SK-N-SH (cell line): ENCODE measurements around the gene TMPRSS6. TPM values are rescaled to one million over a fixed set of nuclear protein-coding genes. Genes with fewer than 3 reads are reported as not detected.
A peak's percentile ranks its signal among the peaks of the same experiment; 100 is the strongest.

Experiments used
- CTCF ChIA-PET: fragments of 300-600, 350-600 bp; formaldehyde crosslinking; extraction: SDS; loops from one replicate; lab custom pipeline; 2021; lab: Yijun Ruan, JAX
- POLR2A ChIA-PET: fragments of 350-600 bp; sonication (Branson Sonifier 250); formaldehyde crosslinking; extraction: SDS; loops from one replicate; lab custom pipeline; 2020; ENCODE audit warnings: antibody characterized with exemption, inconsistent platforms; lab: Yijun Ruan, JAX
- DNase-seq: peaks from one replicate; pipeline ENCODE4 v3.0.0; 2012
- H2AFZ ChIP-seq: fragments of 200-600 bp; sonication (generic); 2 replicates; pipeline ENCODE4 v1.8.1; 2016; ENCODE audit warnings: antibody characterized with exemption, mild to moderate bottlenecking, low read depth
- H3F3A ChIP-seq: fragments of 200-600 bp; sonication (generic); replicated peaks from 2 replicates; pipeline ENCODE3; 2016; ENCODE audit warnings: antibody characterized with exemption, mild to moderate bottlenecking; ENCODE audit not compliant: insufficient read depth
- H3K27ac ChIP-seq, 2 experiments: fragments of 200-500 bp in 1 of 2; fragments of 200-600 bp in 1 of 2; sonication (Bioruptor generic) in 1 of 2; sonication (generic), shearing (Covaris generic) in 1 of 2; 2 replicates each; pipeline versions ENCODE4 v1.5.1 to v1.6.1; 2014 to 2016; ENCODE audit warnings: low read depth in 2 of 2, inconsistent platforms in 1 of 2, low read length in 1 of 2, mild to moderate bottlenecking in 1 of 2, mixed read lengths in 1 of 2
- H3K27me3 ChIP-seq: fragments of 200-600 bp; sonication (generic), shearing (Covaris generic); 2 replicates; pipeline ENCODE4 v1.6.1; 2016; ENCODE audit warnings: mixed run types; ENCODE audit not compliant: insufficient read depth
- H3K36me3 ChIP-seq, 2 experiments: fragments of 200-500 bp in 1 of 2; fragments of 200-600 bp in 1 of 2; sonication (Bioruptor generic) in 1 of 2; sonication (generic) in 1 of 2; replicated peaks in 1 of 2; 2 replicates each; pipeline versions ENCODE3 to v1.5.1; 2014 to 2016; ENCODE audit warnings: low read length in 1 of 2, mild to moderate bottlenecking in 1 of 2; ENCODE audit not compliant: insufficient read depth in 2 of 2, control insufficient read depth in 1 of 2
- H3K4me1 ChIP-seq, 2 experiments: fragments of 200-500 bp in 1 of 2; fragments of 200-600 bp in 1 of 2; sonication (Bioruptor generic) in 1 of 2; sonication (generic), shearing (Covaris generic) in 1 of 2; 2 replicates each; pipeline versions ENCODE4 v1.5.1 to v1.6.1; 2014 to 2016; ENCODE audit warnings: low read depth in 1 of 2, low read length in 1 of 2, mixed run types in 1 of 2; ENCODE audit not compliant: insufficient read depth in 2 of 2, control insufficient read depth in 1 of 2
- H3K4me2 ChIP-seq: fragments of 200-600 bp; sonication (generic), shearing (Covaris generic); 2 replicates; pipeline ENCODE4 v1.6.1; 2017; ENCODE audit warnings: mixed run types
- H3K4me3 ChIP-seq, 2 experiments: fragments of 200-500 bp in 1 of 2; fragments of 200-600 bp in 1 of 2; sonication (Bioruptor generic) in 1 of 2; sonication (generic), shearing (Covaris generic) in 1 of 2; 2 replicates each; pipeline versions ENCODE4 v1.5.1 to v1.8.1; 2014 to 2016; ENCODE audit warnings: low read depth in 2 of 2, inconsistent platforms in 1 of 2, low read length in 1 of 2, mild to moderate bottlenecking in 1 of 2, mixed read lengths in 1 of 2, moderate library complexity in 1 of 2
- H3K79me2 ChIP-seq: fragments of 200-600 bp; sonication (generic); 2 replicates; pipeline ENCODE4 v1.8.1; 2017; ENCODE audit warnings: mild to moderate bottlenecking; ENCODE audit not compliant: insufficient read depth
- H3K9ac ChIP-seq: fragments of 200-600 bp; sonication (generic); 2 replicates; pipeline ENCODE4 v1.6.1; 2017; ENCODE audit warnings: mixed run types
- H3K9me2 ChIP-seq: fragments of 200-600 bp; sonication (generic); 2 replicates; pipeline ENCODE4 v1.6.1; 2017; ENCODE audit warnings: mixed run types
- H3K9me3 ChIP-seq: fragments of 200-600 bp; sonication (generic); 2 replicates; pipeline ENCODE4 v1.6.1; 2017; ENCODE audit warnings: mixed run types, mild to moderate bottlenecking, moderate library complexity
- H4K20me1 ChIP-seq: fragments of 200-600 bp; sonication (generic); 2 replicates; pipeline ENCODE4 v1.6.1; 2017; ENCODE audit warnings: mild to moderate bottlenecking, mixed run types; ENCODE audit not compliant: insufficient read depth
- CHD2 ChIP-seq: fragments of 150-350 bp; IDR thresholded peaks from 2 replicates; pipeline ENCODE4 v1.6.1; 2018; ENCODE audit warnings: low read length; ENCODE audit not compliant: partially characterized antibody
- ELF1 ChIP-seq: IDR thresholded peaks from 2 replicates; pipeline ENCODE4 v1.4.0; 2012
- FOXM1 ChIP-seq: IDR thresholded peaks from 2 replicates; pipeline ENCODE4 v1.4.0; 2012; ENCODE audit warnings: low read depth, mild to moderate bottlenecking
- GABPA ChIP-seq: IDR thresholded peaks from 2 replicates; pipeline ENCODE4 v1.4.0; 2012; ENCODE audit warnings: low read depth, mild to moderate bottlenecking
- GATA2 ChIP-seq: sonication (generic); formaldehyde crosslinking; IDR thresholded peaks from 2 replicates; pipeline ENCODE4 v1.5.0; 2020; ENCODE audit warnings: mild to moderate bottlenecking, missing genetic modification reagents
- JUND ChIP-seq: IDR thresholded peaks from 2 replicates; pipeline ENCODE4 v1.4.0; 2012
- MXI1 ChIP-seq: IDR thresholded peaks from 2 replicates; pipeline ENCODE4 v1.6.1; 2012; ENCODE audit warnings: mild to moderate bottlenecking, low read depth, low read length, improper control_type of control experiment
- NFIC ChIP-seq: IDR thresholded peaks from 2 replicates; pipeline ENCODE4 v1.4.0; 2012; ENCODE audit warnings: borderline replicate concordance
- NRF1 ChIP-seq: IDR thresholded peaks from 2 replicates; pipeline ENCODE4 v1.6.1; 2012; ENCODE audit warnings: low read depth, mild to moderate bottlenecking, low read length
- POLR2AphosphoS5 ChIP-seq: IDR thresholded peaks from 2 replicates; pipeline ENCODE4 v1.6.1; 2012; ENCODE audit warnings: low read depth, low read length
- RAD21 ChIP-seq: IDR thresholded peaks from 2 replicates; pipeline ENCODE4 v1.6.1; 2012; ENCODE audit warnings: mild to moderate bottlenecking, low read length
- RCOR1 ChIP-seq: fragments of 150-350 bp; IDR thresholded peaks from 2 replicates; pipeline ENCODE4 v1.6.1; 2017; ENCODE audit warnings: antibody characterized with exemption, low read length
- RFX5 ChIP-seq: IDR thresholded peaks from 2 replicates; pipeline ENCODE4 v1.6.1; 2012; ENCODE audit warnings: mild to moderate bottlenecking, improper control_type of control experiment, low read length
- RXRA ChIP-seq: IDR thresholded peaks from 2 replicates; pipeline ENCODE4 v1.4.0; 2012; ENCODE audit warnings: low read depth, mild to moderate bottlenecking, borderline replicate concordance
- TAF1 ChIP-seq: IDR thresholded peaks from 2 replicates; pipeline ENCODE4 v1.6.1; 2012; ENCODE audit warnings: low read depth, mild to moderate bottlenecking, low read length, moderate library complexity, borderline replicate concordance
- TCF12 ChIP-seq: IDR thresholded peaks from 2 replicates; pipeline ENCODE4 v1.4.0; 2012
- TEAD4 ChIP-seq: IDR thresholded peaks from 2 replicates; pipeline ENCODE4 v1.4.0; 2012; ENCODE audit warnings: mild to moderate bottlenecking, borderline replicate concordance; ENCODE audit not compliant: insufficient read depth
- YY1 ChIP-seq: IDR thresholded peaks from 2 replicates; pipeline ENCODE4 v1.4.0; 2012; ENCODE audit warnings: low read depth, mild to moderate bottlenecking
- WGBS: methylation state at CpG from one replicate; pipeline ENCODE4 v1.1.6; 2017; ENCODE audit warnings: low lambda C conversion rate; 5-methylcytosine and 5-hydroxymethylcytosine counted together
- polyA plus RNA-seq, 3 experiments: library from polyadenylated mRNA; depleted of rRNA; stranded (reverse); fragments of >200 nt; gene quantifications; 2 replicates each; pipeline ENCODE4 v1.2.3, GENCODE V29; 2012
- TF ChIP-seq, protein P1 (sequence below): IDR thresholded peaks from 2 replicates; pipeline ENCODE4 v1.4.0; 2012; ENCODE audit warnings: low read depth, borderline replicate concordance
- TF ChIP-seq, protein P2 (sequence below): IDR thresholded peaks from 2 replicates; pipeline ENCODE4 v1.4.0; 2012; ENCODE audit warnings: low read depth
- TF ChIP-seq, protein P3 (sequence below): IDR thresholded peaks from 2 replicates; pipeline ENCODE4 v1.4.0; 2012; ENCODE audit warnings: low read depth, borderline replicate concordance
- TF ChIP-seq, protein P4 (sequence below): fragments of 150-350 bp; IDR thresholded peaks from 2 replicates; pipeline ENCODE4 v1.6.1; 2017; ENCODE audit warnings: antibody characterized with exemption, low read length, low read depth, borderline replicate concordance
- TF ChIP-seq, protein P5 (sequence below): IDR thresholded peaks from 2 replicates; pipeline ENCODE4 v1.6.1; 2012; ENCODE audit warnings: mild to moderate bottlenecking, low read depth, low read length, moderate library complexity

TMPRSS6 gene
- polyA plus RNA-seq, 1 of the 3 experiments (the other 2 are of a cell fraction): not detected

DNA sequence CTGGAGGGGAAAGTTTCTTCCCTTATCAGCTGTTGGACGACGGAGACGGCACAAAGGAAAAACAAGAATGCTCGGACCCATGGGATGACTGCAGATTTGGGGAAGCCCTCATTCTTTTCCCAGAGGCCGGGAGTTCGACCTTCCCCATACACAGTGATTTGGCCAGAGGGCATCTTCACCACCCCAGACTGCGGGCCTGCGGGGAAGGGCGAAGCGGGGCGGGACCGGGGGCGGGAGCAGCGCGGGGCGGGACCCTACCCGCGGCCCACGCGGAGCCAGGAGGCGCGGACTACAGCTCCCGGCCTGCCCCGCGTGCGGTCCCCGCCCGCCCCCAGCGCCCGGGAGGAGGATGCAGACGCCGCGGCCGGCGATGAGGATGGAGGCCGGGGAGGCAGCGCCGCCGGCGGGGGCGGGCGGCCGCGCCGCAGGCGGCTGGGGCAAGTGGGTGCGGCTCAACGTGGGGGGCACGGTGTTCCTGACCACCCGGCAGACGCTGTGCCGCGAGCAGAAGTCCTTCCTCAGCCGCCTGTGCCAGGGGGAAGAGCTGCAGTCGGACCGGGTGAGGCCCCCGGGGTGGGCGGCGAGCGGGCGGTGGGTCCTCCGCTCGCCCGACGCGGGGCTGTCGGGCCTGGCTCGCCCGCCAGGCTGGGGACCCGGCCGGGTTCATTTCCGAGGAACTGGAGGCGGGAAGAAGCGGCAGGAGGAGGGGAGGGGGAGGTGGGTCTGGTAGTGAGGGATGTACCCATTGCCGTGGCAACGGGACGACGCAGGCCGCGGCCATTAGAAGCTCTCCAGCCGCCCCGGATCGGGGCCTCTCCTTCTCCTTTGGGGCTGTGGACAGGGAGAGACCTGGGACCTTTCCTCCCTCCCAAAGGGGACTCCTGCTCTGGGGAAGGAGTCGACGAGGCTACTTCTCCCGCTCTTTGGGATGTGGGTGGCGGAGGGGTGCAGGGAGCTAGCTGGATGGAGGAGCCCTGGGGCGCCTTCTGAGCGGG lies 57.8 kb downstream of the TMPRSS6 start, which contains the start of gene KCTD17:
KCTD17 (plus strand) TSS at position 352 of the 995 bp plus-strand sequence; CDS start at position 371, 19 bp downstream.
- Histone ChIP-seq H3K9me3 (no peaks in the 10 kb centered on the region), H3K79me2 (peaks cover 16% of the 10 kb centered on the region; the same call in 1 of the 2 replicates), H3K4me3 (peak within 1 kb of the TSS; percentile 84 to 88), H3F3A (no peaks in the 10 kb centered on the region), H3K4me1 (peaks cover 0 to 10% of the 10 kb centered on the region in 2 experiments; a peak in 1 of 4 replicates), H4K20me1 (no peaks in the 10 kb centered on the region), H3K9ac (peak within 1 kb of the TSS; percentile 79), H3K36me3 (peaks cover 0 to 25% of the 10 kb centered on the region in 2 experiments), H3K9me2 (no peaks in the 10 kb centered on the region), H2AFZ (peak within 1 kb of the TSS; percentile 91), H3K4me2 (peak within 1 kb of the TSS; percentile 95), H3K27ac (peak within 1 kb of the TSS; percentile 49 to 73; a peak in 3 of 4 replicates), H3K27me3 (no peaks in the 10 kb centered on the region)
- TF ChIP-seq YY1: 0 out of 2 replicates have a peak, but pooled peaks have one; percentile 25
- TF ChIP-seq, protein P1, sequence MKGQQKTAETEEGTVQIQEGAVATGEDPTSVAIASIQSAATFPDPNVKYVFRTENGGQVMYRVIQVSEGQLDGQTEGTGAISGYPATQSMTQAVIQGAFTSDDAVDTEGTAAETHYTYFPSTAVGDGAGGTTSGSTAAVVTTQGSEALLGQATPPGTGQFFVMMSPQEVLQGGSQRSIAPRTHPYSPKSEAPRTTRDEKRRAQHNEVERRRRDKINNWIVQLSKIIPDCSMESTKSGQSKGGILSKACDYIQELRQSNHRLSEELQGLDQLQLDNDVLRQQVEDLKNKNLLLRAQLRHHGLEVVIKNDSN: no peak
- TF ChIP-seq, protein P2, sequence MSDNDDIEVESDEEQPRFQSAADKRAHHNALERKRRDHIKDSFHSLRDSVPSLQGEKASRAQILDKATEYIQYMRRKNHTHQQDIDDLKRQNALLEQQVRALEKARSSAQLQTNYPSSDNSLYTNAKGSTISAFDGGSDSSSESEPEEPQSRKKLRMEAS: no peak; the same call in 1 of the 2 replicates
- TF ChIP-seq RAD21: no peak
- no peak for TF ChIP-seq FOXM1
- TF ChIP-seq TCF12: no peak
- no peak for TF ChIP-seq TAF1
- TF ChIP-seq, protein P3, sequence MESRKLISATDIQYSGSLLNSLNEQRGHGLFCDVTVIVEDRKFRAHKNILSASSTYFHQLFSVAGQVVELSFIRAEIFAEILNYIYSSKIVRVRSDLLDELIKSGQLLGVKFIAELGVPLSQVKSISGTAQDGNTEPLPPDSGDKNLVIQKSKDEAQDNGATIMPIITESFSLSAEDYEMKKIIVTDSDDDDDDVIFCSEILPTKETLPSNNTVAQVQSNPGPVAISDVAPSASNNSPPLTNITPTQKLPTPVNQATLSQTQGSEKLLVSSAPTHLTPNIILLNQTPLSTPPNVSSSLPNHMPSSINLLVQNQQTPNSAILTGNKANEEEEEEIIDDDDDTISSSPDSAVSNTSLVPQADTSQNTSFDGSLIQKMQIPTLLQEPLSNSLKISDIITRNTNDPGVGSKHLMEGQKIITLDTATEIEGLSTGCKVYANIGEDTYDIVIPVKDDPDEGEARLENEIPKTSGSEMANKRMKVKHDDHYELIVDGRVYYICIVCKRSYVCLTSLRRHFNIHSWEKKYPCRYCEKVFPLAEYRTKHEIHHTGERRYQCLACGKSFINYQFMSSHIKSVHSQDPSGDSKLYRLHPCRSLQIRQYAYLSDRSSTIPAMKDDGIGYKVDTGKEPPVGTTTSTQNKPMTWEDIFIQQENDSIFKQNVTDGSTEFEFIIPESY: no peak
- TF ChIP-seq ELF1: no peak
- peak; percentile 43 for TF ChIP-seq CHD2
- TF ChIP-seq NRF1: 0 out of 2 replicates have a peak, but pooled peaks have one; percentile 1
- TF ChIP-seq, protein P4, sequence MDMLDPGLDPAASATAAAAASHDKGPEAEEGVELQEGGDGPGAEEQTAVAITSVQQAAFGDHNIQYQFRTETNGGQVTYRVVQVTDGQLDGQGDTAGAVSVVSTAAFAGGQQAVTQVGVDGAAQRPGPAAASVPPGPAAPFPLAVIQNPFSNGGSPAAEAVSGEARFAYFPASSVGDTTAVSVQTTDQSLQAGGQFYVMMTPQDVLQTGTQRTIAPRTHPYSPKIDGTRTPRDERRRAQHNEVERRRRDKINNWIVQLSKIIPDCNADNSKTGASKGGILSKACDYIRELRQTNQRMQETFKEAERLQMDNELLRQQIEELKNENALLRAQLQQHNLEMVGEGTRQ: no peak
- TF ChIP-seq GABPA: peak; percentile 29; the same call in 1 of the 2 replicates
- TF ChIP-seq RXRA: no peak
- TF ChIP-seq JUND: no peak
- no peak for TF ChIP-seq RFX5
- no peak for TF ChIP-seq GATA2 (CRISPR knock-in tag)
- TF ChIP-seq, protein P5, sequence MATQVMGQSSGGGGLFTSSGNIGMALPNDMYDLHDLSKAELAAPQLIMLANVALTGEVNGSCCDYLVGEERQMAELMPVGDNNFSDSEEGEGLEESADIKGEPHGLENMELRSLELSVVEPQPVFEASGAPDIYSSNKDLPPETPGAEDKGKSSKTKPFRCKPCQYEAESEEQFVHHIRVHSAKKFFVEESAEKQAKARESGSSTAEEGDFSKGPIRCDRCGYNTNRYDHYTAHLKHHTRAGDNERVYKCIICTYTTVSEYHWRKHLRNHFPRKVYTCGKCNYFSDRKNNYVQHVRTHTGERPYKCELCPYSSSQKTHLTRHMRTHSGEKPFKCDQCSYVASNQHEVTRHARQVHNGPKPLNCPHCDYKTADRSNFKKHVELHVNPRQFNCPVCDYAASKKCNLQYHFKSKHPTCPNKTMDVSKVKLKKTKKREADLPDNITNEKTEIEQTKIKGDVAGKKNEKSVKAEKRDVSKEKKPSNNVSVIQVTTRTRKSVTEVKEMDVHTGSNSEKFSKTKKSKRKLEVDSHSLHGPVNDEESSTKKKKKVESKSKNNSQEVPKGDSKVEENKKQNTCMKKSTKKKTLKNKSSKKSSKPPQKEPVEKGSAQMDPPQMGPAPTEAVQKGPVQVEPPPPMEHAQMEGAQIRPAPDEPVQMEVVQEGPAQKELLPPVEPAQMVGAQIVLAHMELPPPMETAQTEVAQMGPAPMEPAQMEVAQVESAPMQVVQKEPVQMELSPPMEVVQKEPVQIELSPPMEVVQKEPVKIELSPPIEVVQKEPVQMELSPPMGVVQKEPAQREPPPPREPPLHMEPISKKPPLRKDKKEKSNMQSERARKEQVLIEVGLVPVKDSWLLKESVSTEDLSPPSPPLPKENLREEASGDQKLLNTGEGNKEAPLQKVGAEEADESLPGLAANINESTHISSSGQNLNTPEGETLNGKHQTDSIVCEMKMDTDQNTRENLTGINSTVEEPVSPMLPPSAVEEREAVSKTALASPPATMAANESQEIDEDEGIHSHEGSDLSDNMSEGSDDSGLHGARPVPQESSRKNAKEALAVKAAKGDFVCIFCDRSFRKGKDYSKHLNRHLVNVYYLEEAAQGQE: no peak
- peak; percentile 26; the same call in 1 of the 2 replicates for TF ChIP-seq POLR2AphosphoS5
- no peak for TF ChIP-seq RCOR1
- no peak for TF ChIP-seq NFIC
- TF ChIP-seq MXI1: peak; percentile 44
- TF ChIP-seq TEAD4: no peak
- ChIA-PET POLR2A (interaction anchor here (0.8 to 1.5 kb wide), 6 partner anchors 9 to 276 kb away, joined by 3 to 4 read pairs (median 3); partner anchors contain the start of genes IFT27 and TST), CTCF (interaction anchor here (0.6 to 1.6 kb wide), 3 partner anchors 8 to 146 kb away, joined by 3 to 5 read pairs (median 3); no protein-coding TSS in a partner anchor)
- WGBS: 9% methylated on average over 27 of the region's 89 CpGs
- DNase-seq: peak; percentile 99
